ENCODE data around the gene SMS.

Gene SMS

GRCh38 chrX:21912989-21913388 is 27.5 kb upstream of the SMS start:
- Histone ChIP-seq H3K4me2 (ENCODE audit: low read length) (no peak overlapping the region), H2AFZ (ENCODE audit: low read length) (no peak overlapping the region)

GRCh38 chrX:21926116-21926515 is 14.4 kb upstream of the SMS start:
- H3K79me2 ChIP-seq (ENCODE audit: insufficient read depth, low read length): no peaks in the 10 kb centered on the region
- H3K27me3 ChIP-seq (ENCODE audit: insufficient read depth, low read length): no peaks in the 10 kb centered on the region
- no peaks in the 10 kb centered on the region for H3F3A ChIP-seq (ENCODE audit: insufficient read depth, low read length)
- H3K4me1 ChIP-seq (ENCODE audit: insufficient read depth, low read length, severe bottlenecking): no peaks in the 10 kb centered on the region
- H3K9ac ChIP-seq (ENCODE audit: low read length): no peak overlapping the region
- no peaks in the 10 kb centered on the region for H4K20me1 ChIP-seq (ENCODE audit: insufficient read depth, low read length)
- no peaks in the 10 kb centered on the region for H3K9me2 ChIP-seq (ENCODE audit: low read depth, low read length)
- TF ChIP-seq EZH2 (IDR thresholded peaks at IDR 0.05; ENCODE audit: borderline replicate concordance, low read length) (no peak), CTCF (IDR thresholded peaks at IDR 0.05; ENCODE audit: low read length) (no peak)
- no peak overlapping the region for H3K4me3 ChIP-seq (ENCODE audit: low read depth, low read length, poor library complexity, severe bottlenecking)
- no peak overlapping the region for H3K4me2 ChIP-seq (ENCODE audit: low read length)
- no peak overlapping the region for H2AFZ ChIP-seq (ENCODE audit: low read length)
- no peak overlapping the region for H3K27ac ChIP-seq (ENCODE audit: low read depth, low read length, poor library complexity, severe bottlenecking)
- H3K36me3 ChIP-seq (ENCODE audit: insufficient read depth, low read length): no peaks in the 10 kb centered on the region
- no peaks in the 10 kb centered on the region for H3K9me3 ChIP-seq (ENCODE audit: low read length)

More at GRCh38 chrX:21912989-21913388, 27.5 kb upstream of the SMS start:
- Histone ChIP-seq H3K4me1 (ENCODE audit: insufficient read depth, low read length, severe bottlenecking) (no peaks in the 10 kb centered on the region), H3K27me3 (ENCODE audit: insufficient read depth, low read length) (no peaks in the 10 kb centered on the region), H3K9ac (ENCODE audit: low read length) (no peak overlapping the region), H3K4me3 (ENCODE audit: low read depth, low read length, poor library complexity, severe bottlenecking) (no peak overlapping the region), H3K36me3 (ENCODE audit: insufficient read depth, low read length) (no peaks in the 10 kb centered on the region), H3K79me2 (ENCODE audit: insufficient read depth, low read length) (no peaks in the 10 kb centered on the region), H3K27ac (ENCODE audit: low read depth, low read length, poor library complexity, severe bottlenecking) (no peak overlapping the region), H4K20me1 (ENCODE audit: insufficient read depth, low read length) (no peaks in the 10 kb centered on the region), H3K9me3 (ENCODE audit: low read length) (no peaks in the 10 kb centered on the region), H3K9me2 (ENCODE audit: low read depth, low read length) (no peaks in the 10 kb centered on the region), H3F3A (ENCODE audit: insufficient read depth, low read length) (no peaks in the 10 kb centered on the region)
- no peak for TF ChIP-seq EZH2 (IDR thresholded peaks at IDR 0.05; ENCODE audit: borderline replicate concordance, low read length)
- TF ChIP-seq CTCF (IDR thresholded peaks at IDR 0.05; ENCODE audit: low read length): no peak

GRCh38 chrX:21926527-21927278 is 13.8 kb upstream of the SMS start:
- TF ChIP-seq CTCF (IDR thresholded peaks at IDR 0.05; ENCODE audit: low read length) (no peak), EZH2 (IDR thresholded peaks at IDR 0.05; ENCODE audit: borderline replicate concordance, low read length) (no peak)
- H3K4me1 ChIP-seq (ENCODE audit: insufficient read depth, low read length, severe bottlenecking): no peaks in the 10 kb centered on the region

More at GRCh38 chrX:21926527-21927278, 13.8 kb upstream of the SMS start:
- H3K79me2 ChIP-seq (ENCODE audit: insufficient read depth, low read length): no peaks in the 10 kb centered on the region
- no peaks in the 10 kb centered on the region for H3K9me3 ChIP-seq (ENCODE audit: low read length)
- H3K9me2 ChIP-seq (ENCODE audit: low read depth, low read length): no peaks in the 10 kb centered on the region
- H3K27me3 ChIP-seq (ENCODE audit: insufficient read depth, low read length): no peaks in the 10 kb centered on the region
- no peak overlapping the region for H3K27ac ChIP-seq (ENCODE audit: low read depth, low read length, poor library complexity, severe bottlenecking)
- no peak overlapping the region for H3K9ac ChIP-seq (ENCODE audit: low read length)
- no peak overlapping the region for H2AFZ ChIP-seq (ENCODE audit: low read length)
- H3K36me3 ChIP-seq (ENCODE audit: insufficient read depth, low read length): no peaks in the 10 kb centered on the region
- no peaks in the 10 kb centered on the region for H3F3A ChIP-seq (ENCODE audit: insufficient read depth, low read length)
- H4K20me1 ChIP-seq (ENCODE audit: insufficient read depth, low read length): no peaks in the 10 kb centered on the region
- no peak overlapping the region for H3K4me3 ChIP-seq (ENCODE audit: low read depth, low read length, poor library complexity, severe bottlenecking)
- H3K4me2 ChIP-seq (ENCODE audit: low read length): no peak overlapping the region

Data from OCI-LY1 (cell line).